Hematopoietic multipotent progenitor cell treated with erythropoietin and hydrocortisone succinate and interleukin-3 and kit ligand, for 4 days (in vitro differentiated cells): Measurements from ENCODE around the gene SAG.
"Not testable (repeated sequence)": the region's sequence is repeated elsewhere in the genome, so short reads cannot be mapped to it uniquely, and the experiment has no call there.

Experiments
- DNase-seq: peaks from one replicate; pipeline ENCODE4 v3.0.0-alpha.2; 2015

SAG gene

GRCh38 chr2:233358335-233358734, 50.7 kb downstream of the SAG start:
- peak; percentile 43 for DNase-seq

DNA sequence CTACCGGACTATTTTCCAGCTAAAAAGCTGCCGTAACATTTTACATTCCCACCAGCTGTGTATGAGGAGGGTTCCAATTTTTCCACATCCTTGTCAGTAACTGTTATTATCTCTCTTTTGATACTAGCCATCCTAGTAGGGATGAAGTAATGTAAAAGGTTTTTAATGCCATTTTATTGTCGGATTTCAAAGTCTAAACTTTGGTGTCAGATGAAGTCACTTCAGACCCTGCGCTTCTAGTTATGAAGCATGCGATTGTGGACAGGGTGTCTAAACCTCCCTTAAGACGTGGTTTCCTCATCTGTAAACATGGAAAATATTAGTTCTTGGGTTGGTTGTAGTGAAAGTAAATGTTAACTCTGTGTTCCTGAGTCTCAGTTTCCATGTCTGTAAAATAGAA, 51.3 kb downstream of the SAG start:
- DNase-seq, result no peak

- DNase-seq, result no peak
These were observed 52.2 kb downstream of the SAG start for GRCh38 chr2:233359823-233360222.

- DNase-seq, result no peak
These were observed 53.2 kb downstream of the SAG start for GRCh38 chr2:233360771-233361176.

DNA sequence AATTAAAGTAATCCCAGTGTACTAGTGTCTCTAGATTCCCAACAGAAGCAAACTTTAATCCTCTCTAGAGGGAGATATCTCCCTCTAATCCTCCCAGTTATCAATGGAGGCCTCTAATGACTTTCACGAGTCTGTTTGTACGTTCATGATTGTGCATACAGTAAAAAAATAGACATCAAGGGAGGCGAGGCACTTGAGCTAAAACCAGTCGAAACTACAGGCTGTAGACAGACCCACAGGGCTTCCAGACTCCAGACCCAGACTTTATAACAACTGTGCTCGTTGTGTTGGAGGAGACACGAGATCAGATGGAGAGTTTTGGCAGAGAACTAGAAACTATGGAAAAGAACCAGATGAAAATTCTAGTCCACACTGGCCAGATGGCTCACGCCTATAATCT, 53.7 kb downstream of the SAG start:
- DNase-seq, result no peak

- DNase-seq, result no peak
These were observed 55.1 kb downstream of the SAG start for GRCh38 chr2:233362742-233363141.

DNA sequence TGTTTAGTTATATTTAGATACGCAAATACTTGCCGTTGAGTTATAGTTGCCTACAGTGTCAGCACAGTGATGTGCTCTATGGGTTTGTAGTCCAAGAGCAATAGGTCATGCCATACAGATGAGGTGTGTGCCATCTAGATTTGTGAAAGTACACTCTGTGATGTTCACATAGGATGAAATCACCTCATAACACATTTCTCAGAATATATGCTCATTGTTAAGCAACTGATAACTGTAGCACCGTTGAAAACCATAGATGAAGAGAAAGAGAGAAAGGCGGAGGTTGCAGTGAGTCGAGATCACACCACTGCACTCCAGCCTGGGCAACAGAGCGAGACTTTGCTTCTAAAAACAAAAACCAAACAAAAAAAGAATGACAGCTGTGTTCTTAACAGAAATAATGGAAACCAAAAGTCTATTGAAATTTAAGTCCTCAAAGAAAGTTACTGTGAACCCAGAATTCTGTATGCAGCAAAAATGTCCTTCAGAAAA, 56.2 kb downstream of the SAG start:
- DNase-seq, result no peak

- no peak for DNase-seq
These were observed 58.4 kb downstream of the SAG start for GRCh38 chr2:233365861-233366520.

DNA sequence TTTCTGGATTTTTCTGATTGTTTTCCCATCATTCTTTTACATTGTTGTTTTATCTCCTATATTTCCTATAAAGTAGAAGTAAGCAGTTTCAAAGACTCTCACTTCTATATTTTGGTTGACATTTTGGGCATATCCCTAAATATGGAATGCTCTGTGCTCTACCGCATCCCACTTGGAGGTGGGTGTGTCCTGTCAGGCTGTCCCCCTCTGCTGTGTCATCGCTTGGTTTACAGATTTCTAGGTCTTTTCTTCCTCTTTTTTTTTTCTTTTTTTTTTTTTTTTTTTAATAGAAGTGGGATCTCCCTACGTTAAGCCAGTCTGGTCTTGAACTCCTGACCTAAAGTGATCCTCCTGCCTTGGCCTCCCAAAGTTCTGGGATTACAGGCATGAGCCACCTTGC, 60.0 kb downstream of the SAG start:
- peak; percentile 36 for DNase-seq

- no peak for DNase-seq
These were observed 61.1 kb downstream of the SAG start for GRCh38 chr2:233368756-233369155.

DNA sequence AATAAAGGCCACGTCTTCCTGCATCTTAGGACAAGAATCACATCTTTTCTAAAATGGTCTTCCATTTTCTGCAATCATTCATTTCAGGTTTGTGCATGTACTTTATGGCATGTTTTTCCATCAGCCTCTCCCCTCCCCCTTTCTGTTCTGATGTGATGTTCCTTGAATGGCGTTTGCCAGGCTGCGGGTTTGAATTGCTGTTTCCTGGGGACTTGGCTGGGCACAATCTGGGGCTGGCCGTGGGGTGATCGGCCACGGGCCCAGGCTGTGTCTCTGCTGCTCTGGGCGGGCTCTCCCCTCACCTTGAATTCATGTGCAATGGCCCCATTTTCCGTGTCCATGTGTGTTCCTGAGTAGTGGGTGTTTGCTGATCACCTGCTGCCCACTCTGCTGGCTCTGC, 61.8 kb downstream of the SAG start:
- no peak for DNase-seq

- no peak for DNase-seq
These were observed 62.5 kb downstream of the SAG start for GRCh38 chr2:233369897-233370685.

GRCh38 chr2:233371641-233372040, 64.0 kb downstream of the SAG start:
- DNase-seq, result no peak

DNA sequence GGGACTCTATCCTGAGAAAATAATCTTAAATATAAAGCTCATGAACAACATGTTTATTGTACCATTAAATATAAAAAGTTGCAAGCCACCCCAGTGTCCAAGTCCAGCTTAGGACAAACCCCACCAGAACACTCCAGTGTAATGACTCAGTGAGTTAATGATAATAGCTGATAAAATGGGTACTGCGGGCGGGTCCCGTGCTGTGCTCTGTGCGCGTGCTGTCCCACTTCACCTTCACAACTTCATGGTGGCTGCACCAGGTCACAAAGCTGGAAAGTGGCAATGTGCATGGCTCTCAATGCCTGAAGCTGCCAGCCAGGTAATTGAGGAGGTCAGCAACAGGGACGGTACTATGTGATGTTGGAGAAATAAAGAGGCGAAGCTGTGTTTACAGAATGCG, 65.2 kb downstream of the SAG start:
- DNase-seq, result no peak

GRCh38 chr2:233373316-233373715, 65.7 kb downstream of the SAG start:
- no peak for DNase-seq

DNA sequence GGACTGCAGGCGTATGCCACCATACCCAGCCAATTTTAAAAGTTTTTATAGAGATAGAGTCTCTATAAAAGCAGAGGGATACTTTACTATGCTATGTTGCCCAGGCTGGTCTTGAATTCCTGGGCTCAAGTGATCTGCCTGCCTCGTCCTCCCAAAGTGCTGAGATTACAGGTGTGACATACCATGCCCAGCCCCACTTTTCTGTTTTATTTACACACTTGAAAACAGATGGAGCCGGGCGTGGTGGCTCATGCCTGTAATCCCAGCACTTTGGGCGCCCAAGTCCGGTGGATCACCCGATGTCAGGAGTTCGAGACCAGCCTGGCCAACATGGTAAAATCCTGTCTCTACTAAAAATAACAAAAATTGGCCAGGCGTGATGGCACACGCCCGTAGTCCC, 67.2 kb downstream of the SAG start:
- not testable (repeated sequence) for DNase-seq

DNA sequence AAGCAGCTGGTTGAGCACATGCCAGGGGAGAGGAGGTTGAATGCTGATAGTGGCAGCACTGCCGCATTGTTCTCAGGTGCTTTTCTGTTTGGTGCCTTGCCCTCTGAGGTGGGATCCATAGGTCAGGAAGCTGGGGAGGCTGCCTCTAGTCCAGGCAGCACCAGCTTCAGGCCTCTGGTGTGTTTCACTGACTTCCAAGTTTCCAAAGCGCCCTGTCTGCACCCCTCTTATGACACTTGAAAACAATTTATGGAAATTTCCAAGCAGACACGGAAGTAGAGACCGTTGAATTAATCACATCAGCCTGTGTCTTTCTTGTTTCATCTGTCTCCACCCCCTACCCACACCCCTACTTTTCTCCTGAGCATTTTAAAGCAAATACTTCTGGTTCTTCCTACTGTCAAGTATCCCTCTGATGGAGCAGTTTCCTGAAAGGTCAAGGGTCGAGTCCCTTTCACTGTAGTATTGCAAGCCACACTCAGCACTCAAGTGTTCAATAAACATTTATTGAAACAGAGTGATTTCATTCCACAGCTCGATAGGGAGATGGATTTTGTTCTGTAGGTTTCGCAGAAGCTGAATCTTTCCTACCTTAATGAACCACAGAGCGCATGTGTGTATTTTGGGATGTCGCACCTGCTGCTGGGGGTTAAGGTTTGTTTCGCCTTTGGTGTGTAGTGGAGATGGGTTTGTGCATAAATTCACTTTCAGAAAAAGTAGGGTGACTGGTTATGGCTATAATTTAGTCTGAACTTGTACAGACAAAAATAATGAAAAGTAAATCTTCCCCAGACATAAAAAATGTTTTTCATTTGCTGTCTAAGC, 68.1 kb downstream of the SAG start:
- DNase-seq, result no peak

GRCh38 chr2:233379034-233379433, 71.4 kb downstream of the SAG start:
- no peak for DNase-seq

- DNase-seq, result no peak
These were observed 71.8 kb downstream of the SAG start for GRCh38 chr2:233379441-233379840.

- no peak for DNase-seq
These were observed 72.7 kb downstream of the SAG start for GRCh38 chr2:233380132-233380895.

DNA sequence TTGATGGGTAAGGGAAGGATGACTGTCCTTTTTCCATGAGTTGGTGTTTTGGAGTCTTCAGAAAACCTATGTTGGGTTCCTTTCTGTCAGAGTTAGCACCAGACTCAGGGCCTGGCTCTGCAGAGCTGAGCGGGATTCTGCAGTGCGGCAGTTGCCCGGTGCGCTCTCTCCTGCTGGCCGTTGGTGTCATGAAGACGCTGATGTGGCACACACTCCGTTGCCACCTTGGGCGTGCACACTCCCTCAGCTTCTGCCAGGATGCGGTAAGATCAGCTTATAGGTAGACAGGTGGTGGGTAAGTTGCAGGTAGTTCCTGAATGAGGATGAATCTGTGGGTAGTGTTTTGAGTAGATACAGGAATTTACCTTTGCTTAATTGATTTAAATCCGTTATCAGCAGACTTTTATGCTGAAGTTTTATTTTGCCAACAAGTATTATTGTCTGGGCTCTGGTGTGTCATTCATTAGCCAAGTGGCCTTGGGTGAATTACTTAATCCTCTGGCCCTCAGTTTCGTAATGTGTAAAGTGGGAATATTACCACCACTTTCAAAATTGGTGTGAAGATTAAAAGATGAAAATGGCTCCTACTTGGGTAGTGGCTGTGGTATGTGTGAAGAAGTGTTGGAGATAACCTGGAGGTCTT, 73.5 kb downstream of the SAG start:
- no peak for DNase-seq

DNA sequence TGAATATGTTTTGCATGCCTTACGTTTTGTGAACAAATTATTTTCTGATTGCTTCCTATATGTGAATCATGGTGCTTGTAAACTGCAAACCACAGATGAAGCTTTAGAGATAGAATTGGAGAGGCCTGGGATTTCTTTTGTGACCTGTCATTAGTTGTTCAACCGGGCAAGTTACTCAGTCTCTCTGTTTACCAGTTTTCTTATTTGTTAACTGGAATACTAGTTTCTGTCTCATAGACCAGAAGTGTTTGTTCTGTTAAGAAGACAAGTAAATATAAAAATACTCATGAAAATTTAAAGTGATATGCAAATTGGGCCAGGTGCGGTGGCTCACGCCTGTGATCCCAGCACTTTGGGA, 74.0 kb downstream of the SAG start:
- no peak for DNase-seq
